Epidermal melanocyte (primary cell): Measurements from ENCODE around the gene CEP63.

ENCODE experiments used
- DNase-seq: peaks from one replicate; pipeline ENCODE4 v3.0.0; 2011; ENCODE audit warnings: low spot score; ENCODE audit not compliant: insufficient read length

The CEP63 gene

DNA sequence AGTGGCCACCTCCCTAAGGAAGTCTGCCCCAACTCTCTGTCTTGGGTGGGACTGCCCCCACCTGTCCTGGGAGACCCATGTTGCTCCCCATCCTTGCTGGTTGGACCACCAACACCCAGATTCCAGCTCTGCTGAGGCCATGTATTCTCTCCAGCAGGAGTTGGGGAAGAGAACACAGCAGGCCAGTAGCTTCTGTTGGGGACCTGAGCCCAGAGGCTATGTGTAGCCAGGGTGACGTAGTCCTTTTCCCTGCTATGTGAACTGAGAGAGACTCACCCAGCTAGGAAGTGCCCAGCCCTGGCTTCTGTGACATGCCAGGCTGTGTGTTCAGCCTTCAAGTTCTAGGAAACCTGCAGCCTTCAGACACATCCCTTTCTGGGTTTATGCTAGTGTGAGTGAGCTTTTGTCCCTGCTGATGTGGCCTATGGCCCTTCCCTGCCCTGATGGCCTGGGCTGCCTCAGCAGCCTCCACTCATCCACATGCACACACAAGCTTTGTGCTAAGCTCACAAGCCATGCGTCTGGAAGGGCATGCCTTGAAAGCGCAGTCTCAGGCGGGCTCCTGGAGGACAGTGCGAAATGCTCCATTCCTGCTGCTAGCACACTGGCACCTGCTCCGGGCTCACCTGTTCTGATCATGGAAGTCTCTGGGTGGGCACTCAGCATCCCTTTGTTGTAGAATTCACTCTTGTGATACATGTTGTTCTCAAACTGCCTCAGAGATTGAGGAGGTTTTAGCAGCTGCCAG lies 122.3 kb downstream of the CEP63 start:
- no peak for DNase-seq

DNA sequence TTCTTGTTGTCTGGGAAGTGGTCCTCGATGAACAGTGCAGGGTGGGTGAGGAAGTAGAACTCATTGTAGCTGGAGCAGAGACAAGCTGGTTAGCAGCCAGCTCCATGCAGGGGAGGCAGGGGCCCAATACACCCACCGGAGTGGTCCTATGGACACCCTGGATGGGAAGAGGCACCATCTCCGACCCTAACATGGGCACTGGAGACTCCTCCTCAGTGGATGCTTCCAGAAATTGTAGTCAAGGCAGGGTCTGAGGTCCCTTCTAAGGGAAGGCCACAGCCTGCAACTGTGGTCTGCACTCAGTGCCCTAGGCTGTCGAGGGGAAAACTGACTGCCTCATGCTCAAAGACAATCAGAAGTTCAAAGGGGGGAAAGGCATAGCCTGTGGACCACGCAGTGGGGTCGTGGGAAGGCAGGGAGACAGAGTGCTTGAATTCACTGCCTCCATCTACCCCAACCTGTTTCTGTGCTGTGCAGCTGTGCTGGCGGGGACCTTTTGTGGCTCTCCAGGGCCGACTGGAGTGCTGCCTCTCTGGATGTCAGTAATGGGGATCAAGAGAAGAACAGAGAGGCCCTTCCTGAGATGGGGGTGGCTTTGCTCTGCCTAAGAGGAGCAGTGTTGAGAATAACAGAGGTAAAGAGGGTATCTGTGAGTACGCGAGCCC lies 123.0 kb downstream of the CEP63 start:
- DNase-seq: no peak

DNA sequence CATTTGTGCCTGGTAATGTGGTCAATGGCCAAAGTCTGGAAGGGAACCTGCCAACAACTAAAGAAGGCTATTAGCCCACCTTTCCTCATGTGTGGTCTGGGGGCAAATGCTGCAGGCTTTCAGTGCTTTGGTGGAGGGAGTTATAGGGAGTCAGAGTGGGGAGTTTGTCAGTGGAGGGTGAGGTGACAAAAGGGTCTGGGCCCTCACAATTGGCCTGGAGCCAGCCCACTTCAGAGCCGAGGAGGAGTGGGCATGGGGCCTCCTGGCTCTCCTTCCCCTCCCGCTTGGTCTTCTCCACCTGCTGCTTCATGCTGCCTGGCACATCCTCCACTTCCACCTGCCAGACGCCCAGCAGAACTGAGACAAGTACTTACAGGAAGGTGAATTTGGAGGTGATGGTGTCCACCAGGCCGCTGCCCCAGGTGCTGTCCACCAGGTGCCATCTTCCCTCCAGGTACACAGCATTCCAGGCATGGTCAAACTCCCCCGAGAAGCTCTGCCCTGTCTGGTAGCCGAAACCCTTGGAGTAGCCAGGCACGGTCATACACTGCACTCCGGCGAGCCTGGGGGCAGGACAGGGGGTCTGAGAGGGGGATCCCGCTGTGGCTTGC lies 124.1 kb downstream of the CEP63 start:
- no peak for DNase-seq

DNA sequence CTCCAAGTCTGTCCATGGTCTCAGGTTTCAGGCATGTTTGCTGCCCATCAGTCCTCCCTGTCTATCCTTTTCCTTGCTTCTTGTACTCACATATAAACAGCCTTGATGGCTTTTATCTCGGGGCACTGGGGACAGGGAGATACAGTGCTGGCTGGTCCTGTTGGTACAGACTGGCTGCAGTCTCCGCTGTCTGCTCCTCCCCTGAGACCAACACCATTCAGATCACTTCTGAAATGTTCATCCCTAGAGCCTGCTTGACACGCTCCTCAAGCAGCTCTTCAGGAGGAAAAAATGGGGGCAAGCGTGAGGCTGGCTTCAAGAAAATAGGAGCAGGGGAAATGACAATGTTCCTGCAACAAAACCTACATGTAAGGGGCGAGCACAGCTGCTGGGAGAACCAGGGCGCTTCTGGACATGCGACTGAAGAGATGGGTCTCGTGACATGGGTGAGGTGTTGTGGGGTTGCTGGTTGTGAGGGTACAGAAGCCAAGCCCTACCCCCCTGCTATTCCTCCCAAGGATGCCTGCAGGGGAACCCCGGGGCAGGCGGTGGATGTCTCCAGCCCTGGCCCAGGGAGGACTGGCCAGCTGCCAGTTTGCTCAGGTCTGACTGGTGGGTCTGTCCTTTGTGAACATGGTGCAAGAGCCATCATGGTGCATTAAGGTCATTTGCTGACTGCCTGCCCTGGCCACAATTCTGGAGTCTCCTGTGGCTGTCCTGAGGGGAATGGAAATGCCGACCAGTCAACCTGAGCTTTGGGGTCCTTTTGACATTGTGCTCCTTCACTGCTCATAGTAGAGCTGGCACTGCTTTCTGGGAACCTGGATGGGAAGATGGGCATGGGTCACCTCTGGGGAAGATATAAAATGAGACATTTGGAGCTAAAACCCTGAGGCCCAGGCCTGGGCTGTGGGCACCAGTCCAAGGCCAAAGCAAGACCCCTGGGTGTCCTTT lies 124.9 kb downstream of the CEP63 start:
- DNase-seq: no peak

DNA sequence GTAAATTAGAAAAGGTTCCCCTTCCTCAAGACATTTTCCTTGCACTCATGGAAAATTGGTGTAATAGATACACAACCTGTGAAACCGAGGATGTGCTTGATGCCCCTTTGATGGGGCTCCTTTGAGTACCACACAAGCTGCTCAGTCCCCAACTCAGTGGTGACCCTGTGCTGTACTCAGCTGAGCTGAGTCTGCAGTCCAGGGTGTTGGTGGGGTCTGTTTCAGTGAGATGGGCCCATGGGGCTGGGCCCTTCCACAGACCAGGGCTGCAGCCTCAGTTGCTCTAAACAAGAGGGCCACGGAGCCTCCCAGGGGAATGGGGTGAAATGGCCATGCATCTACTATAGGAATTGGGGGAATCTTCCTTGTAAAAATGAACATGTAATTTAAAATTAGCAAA lies 125.7 kb downstream of the CEP63 start:
- DNase-seq: no peak

DNA sequence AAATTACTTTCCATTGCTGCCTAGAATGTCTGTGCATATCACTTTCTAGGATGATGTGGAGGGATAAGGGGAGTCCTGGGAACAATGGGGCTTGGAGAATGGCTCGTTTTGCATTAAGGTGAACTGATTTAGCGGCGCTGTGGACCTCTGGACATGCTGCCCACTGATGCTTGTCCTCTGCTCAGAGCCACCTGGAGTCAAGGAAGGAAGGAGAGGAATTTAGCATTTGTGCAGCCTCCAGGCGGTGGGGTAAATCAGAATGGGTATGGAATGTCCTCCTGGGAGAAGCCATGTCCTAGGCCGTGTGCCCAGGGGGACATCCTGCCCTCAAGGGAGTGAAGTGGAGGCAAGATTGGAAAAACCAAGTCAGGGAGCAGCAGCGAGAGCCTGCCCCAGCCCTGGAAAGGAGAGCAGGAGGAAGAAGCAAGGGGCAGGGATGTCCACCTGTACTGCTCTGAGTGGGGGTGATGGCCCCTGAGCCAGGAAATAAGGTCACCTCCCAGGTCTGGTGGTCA lies 127.2 kb downstream of the CEP63 start:
- DNase-seq: no peak

DNA sequence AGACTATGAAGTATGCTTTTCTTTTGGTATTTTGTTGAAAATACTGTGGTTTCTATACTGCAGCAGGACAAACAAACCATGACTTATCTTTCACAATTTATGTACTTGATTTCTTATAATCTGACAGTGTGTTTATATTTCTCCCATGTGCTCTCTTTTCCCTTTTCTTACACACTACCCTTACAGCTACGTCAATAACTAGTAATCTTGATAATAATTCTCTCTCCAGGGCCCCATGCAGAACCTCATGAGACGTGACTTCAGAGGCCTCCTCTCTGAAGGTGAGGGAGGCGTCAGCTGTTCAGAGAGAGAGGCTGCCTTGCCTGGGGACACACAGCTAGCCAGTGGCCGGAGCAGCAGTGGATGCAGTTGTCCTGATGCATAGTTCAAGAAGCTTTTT lies 129.1 kb downstream of the CEP63 start:
- DNase-seq: no peak

DNA sequence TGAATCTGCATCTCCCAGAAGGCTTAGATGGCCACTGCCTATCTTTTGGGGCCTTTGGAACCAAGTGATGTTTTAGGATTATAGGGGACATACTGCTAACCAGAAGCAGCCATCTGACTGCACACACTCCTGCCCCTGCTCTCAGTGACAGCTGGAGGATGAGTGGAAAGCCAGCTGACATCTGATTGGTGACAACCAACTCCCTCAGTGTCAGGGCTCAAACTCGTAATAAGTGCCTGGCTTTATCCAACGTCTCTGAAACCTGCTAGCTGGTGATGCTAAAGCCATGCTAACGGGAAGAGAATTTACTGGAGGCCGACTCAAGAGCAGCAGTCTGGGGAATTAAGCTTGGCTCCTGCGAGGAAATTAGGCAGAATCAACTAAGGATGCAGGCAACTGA lies 129.9 kb downstream of the CEP63 start:
- DNase-seq: no peak

DNA sequence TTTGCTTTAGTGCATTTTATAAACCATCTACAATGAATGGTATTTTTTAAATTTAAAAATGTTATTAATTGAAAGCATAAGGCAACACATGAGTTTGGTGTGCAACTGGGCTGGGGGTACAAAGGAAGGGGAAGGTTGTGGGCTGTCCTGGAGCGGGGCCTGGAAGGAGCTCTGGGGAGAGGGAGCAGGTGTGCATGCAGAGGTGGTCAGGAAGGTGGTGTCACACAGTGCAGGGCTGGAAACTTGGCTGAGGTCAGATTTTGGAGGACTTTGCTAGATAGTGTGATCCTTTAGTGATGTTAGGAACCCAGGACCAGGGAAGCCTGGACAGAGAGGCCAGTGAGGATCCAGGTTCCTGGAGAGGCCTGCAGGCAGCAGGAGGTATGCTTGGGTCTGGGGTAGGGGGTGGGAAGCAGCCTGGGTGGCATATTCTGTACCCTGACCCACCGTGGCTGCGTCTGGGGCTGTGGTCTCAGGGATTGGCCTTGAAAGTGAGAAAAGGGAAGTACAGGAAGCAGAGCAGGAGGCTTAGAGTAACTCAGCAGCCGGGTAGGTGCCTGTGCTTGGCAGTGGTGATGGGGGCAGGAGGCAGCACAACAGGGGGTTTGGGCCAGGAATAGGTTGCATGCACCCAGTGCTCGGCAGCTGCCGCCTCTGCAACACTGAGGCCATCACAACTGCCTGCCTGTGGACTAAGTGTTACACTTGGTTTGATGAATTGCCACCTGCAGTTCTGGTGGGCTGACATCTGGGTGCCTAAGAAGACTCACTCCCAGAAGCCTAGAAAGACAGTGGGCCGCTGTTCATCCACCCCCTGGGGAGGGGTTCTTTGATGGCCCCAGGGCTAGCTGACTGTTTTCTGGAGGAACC lies 132.0 kb downstream of the CEP63 start:
- no peak for DNase-seq

DNA sequence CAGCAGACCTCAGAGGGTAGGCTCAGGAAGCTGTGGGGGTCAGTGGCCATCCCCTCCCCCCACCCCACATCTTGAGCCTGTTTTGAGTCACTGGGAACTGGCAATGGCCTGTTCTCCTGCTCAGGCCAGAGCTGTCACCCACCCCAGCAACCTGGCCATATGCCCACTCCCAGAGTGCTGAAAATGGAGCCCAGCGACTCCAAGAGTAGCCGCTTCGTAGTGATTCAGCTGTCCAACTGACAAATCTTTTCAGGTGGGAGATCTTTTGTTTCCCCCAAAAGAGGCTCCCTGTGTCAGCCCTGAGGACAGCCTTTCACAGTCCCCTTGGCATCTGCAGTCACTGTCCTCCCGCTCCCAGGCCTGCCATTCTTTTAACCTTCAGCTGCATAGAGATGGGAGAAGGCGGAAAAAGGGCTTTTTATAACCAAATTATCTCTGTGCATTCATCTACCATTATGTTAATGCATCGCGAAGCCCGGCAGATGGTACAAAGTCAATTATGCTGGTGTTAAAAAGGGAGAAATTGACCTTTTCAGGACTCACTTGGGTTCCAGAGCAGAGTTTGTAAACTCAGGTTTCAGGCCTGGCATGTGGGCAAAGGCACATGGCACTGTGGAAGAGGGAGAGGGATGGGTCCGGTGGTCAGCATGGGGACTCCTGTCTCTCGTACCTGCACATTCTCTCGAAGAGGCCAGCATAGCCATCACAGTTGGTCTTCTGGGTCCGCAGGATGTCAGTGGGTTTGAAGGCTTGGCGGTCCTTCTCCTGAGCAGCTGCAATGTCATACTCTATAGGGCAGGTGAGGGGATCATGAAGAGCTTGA lies 132.8 kb downstream of the CEP63 start:
- DNase-seq: no peak

DNA sequence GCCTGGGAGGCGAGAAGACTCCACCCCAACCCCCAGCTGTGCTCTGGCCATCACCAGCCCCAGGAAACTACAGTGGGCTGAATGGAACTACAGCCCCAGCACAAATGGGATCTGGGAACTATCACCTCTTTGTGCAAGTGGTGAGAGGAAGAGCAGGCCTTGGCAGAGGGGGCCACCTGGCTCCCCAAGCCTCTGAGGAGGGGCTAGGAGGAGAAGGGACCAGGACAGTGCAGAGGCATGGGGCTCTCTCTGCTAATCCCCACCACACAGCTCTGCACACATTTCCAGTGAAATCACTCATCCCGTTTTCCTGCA lies 133.4 kb downstream of the CEP63 start:
- DNase-seq: no peak

DNA sequence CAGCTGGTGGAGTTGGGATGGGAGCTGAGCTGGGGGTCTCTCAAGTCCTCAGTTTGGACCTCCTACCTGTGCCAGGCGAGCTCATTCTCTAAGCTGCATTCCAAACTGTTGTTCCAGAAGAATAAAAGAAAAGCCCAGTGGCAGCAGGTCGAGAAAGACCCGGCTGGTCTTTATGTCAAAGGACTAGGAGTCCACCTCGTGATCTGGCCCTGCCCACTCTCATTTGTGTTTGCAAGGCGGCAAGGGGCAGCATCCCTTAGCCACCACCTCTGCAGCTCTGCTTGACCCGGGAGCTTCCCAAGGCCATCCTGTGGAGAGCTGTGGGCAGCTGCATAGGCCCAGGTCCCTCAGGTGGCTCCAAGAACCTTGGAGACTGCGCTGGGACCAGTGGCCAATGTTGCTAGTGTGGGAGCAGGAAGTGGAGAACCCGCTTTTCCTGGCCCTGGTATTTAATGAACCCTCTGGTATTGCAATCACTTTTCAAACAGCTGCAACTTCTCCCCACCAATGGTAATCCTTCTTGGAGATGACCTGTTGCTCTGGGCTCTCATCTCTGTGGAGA lies 134.1 kb downstream of the CEP63 start:
- DNase-seq: no peak

DNA sequence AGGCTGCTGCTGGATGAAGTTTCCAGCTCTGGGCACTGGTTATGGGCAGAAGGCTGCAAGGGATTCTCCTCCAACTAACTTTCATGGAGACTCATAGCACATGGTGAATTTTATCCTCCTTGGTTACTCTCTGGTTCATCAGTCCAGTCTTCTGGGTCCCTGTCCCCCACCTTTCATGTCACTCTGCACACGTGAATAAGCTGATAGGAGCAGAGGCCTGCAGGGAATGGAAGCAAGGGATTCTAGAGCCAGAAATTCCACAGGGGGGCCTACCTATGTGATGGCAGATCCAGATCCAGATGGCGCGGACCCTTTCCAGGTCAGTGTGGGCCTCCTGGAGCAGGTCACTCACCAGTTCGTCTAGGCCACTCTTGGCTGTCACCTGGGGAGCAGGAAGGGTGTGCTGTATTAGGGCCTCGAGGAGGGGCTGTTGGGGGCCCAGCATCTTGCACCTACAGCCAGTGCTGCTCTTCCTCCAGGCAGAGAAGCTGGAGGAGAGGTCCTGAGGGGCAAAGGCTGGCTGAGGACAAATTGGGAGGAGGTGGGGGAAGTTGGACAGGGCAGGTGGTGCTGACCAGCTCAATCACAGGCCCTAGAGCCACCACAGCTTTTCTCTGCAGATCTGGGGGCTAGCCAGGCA lies 134.7 kb downstream of the CEP63 start:
- no peak for DNase-seq

DNA sequence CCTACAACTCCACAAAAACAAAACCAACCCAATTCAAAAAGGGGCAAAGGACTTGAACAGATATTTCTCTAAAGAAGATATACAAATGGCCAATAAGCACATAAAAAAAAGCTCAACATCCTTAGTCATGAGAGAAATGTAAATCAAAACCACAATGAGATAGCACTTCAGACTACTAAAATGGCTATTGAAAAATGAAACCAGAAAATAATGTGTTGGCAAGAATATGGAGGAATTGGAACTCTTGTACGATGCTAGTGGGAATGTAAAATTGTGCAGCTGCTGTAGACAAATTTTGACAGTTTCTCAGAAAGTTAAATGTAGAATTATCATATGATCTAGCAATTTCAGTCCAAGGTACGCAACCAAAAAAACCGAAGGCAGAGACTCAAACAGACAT lies 136.0 kb downstream of the CEP63 start:
- no peak for DNase-seq

DNA sequence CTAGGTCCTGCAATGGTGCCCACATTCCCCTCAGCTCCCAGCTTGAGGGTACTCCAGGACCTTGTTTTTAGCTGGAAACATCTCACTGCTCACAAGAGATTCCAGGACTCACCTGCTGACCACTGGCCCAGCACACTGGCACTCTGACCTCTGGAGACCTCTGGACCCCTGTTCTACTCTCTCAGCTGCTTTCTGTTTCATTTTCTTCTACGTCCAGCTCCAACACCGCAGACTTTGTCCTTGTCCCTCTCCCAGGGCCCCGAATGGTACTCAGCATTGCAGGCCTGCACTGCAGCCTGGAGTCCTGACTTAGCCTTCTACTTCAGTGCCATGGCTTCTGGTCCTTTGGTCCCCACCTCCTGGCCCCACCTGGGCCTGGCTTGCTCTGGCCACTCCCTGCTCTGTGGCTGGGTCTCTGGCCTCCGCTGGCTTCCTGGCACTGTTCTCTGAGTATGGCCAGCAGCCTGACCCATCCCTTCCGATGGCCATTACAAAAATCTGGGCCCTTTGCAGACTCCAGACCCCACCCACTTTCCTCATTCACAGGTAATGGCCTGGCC lies 137.0 kb downstream of the CEP63 start:
- DNase-seq: no peak

DNA sequence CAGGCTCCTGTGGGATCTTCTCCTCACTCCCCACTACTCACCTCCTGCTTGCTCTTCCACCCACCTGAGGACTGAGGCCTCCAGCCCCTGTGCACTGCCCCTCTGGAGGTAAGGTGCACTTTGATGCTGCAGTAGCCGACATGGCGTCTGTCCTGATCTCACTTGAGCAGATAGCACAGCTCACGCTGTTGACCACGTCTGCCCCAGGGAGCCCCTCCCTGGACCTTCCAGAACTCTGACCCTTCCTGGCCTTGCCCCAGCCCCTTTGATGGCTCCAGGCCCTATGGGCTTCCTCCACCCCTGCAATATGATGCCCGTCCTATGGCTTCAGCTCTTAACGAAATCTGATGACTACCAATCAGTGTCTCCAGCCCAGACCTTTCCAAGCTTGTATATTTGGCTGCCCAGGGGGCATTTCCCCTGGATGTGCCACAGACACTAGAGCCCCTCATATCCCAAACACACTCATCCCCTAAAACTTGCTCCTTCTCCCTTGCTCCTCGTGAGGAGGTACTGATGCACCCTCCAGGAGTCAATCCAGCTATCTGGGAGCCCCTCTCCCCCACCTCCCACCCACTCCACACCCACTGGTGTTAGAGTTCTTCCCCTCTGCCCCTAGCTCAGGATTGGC lies 137.9 kb downstream of the CEP63 start:
- DNase-seq: no peak
